ENCODE results near the gene ADAP2.
"Not testable (repeated sequence)": the region's sequence is repeated elsewhere in the genome, so short reads cannot be mapped to it uniquely, and the experiment has no call there.

GRCh38 chr17:30929861-30930260 is 8.1 kb downstream of the ADAP2 start:
- not testable (repeated sequence) for TF ChIP-seq CTCF, POLR2A (IDR thresholded peaks at IDR 0.05)
